ENCODE data around the gene SYT7.

DNA sequence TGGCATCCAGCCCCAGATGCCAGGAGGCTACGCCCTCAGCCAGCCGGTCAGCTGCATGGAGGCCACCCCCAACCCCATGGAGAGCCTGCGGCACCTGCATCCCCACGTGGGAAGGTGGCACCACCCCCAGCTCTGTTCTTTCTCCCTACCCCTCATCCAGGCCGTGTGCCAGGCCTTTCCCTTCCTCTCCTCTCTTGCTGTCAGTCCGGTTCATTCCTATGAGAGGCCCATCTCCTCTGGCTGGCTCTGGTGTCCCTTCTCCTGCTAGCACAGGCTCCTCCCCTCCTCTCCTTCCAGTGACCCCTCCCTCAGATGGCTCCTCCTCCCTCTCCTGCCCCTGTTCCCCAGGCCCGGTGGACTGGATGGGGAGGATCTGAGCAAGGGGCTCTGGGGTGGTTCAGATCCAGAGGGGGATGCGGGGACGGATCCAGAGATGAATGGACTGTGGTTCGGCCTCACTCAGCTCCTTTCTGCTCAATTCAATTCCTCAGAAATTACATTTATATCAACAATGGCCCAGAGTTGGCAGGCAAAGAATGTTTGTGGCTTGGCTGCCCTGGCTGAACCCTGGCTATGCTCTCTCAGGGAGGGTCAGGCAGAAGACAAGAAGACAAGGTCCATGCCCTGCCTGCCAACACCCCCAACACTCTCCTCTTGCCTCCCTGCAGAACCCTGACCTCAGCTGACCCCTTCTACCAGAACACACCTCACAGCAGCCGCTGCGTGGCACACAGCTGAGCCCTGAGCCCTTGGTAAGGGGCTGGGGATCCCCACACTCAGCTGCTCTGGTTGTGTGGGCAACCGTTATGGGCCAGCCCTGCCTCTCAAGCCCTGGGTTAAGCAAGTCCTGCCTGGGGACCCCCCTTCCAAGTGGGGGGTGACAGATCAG lies 90.8 kb downstream of the SYT7 start:
- TF ChIP-seq, protein P1, sequence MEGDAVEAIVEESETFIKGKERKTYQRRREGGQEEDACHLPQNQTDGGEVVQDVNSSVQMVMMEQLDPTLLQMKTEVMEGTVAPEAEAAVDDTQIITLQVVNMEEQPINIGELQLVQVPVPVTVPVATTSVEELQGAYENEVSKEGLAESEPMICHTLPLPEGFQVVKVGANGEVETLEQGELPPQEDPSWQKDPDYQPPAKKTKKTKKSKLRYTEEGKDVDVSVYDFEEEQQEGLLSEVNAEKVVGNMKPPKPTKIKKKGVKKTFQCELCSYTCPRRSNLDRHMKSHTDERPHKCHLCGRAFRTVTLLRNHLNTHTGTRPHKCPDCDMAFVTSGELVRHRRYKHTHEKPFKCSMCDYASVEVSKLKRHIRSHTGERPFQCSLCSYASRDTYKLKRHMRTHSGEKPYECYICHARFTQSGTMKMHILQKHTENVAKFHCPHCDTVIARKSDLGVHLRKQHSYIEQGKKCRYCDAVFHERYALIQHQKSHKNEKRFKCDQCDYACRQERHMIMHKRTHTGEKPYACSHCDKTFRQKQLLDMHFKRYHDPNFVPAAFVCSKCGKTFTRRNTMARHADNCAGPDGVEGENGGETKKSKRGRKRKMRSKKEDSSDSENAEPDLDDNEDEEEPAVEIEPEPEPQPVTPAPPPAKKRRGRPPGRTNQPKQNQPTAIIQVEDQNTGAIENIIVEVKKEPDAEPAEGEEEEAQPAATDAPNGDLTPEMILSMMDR (IDR thresholded peaks at IDR 0.05), result no peak
- no peak for TF ChIP-seq POLR2AphosphoS5 (IDR thresholded peaks at IDR 0.05; ENCODE audit: insufficient read depth in 1 of 2, low read depth in 1 of 2)
